B cell (primary cell): Measurements from ENCODE around the gene ABLIM1. TPM values are rescaled to one million over a fixed set of nuclear protein-coding genes. Genes with fewer than 3 reads are reported as not detected.

ENCODE experiments used
- ATAC-seq: fragments of 200-7000 bp; cut with Tn5 transposase; one replicate; pipeline ENCODE4 v1.10.0; 2021; ENCODE audit warnings: low read depth, mild to moderate bottlenecking, moderate number of reproducible peaks, moderate library complexity
- CTCF ChIA-PET: fragments of 350-600 bp; sonication (Branson Sonifier 250); formaldehyde crosslinking; loops from one replicate; lab custom pipeline; 2021; ENCODE audit warnings: antibody characterized with exemption, inconsistent platforms; lab: Charles Lee
- POLR2A ChIA-PET: fragments of 350-600 bp; sonication (Branson Sonifier 250); formaldehyde crosslinking; loops from one replicate; lab custom pipeline; 2021; ENCODE audit warnings: antibody characterized with exemption; lab: Charles Lee
- DNase-seq: peaks from one replicate; pipeline ENCODE4 v3.0.0; 2013
- H2AFZ ChIP-seq: 2 replicates; pipeline ENCODE4 v1.6.1; 2012; ENCODE audit warnings: mild to moderate bottlenecking, low read depth, low read length; ENCODE audit not compliant: insufficient read depth, poor library complexity, severe bottlenecking
- H3K27ac ChIP-seq, 2 donors: 1 replicate in 1 of 2; 2 replicates in 1 of 2; pipeline ENCODE4 v1.5.1; 2012 to 2013; ENCODE audit warnings: low read length in 2 of 2, mild to moderate bottlenecking in 2 of 2, moderate library complexity in 1 of 2
- H3K27me3 ChIP-seq, 4 experiments: fragments of 200-600 bp in 1 of 4; sonication (generic) in 1 of 4; replicated peaks in 1 of 4; 1 replicate in 2 of 4; 2 replicates in 2 of 4; pipeline versions ENCODE4 v1.6.1 to v1.7.0; 2013 to 2016; ENCODE audit warnings: low read length in 3 of 4, mild to moderate bottlenecking in 2 of 4, mixed read lengths in 1 of 4, moderate library complexity in 1 of 4; ENCODE audit not compliant: insufficient read depth in 4 of 4, control insufficient read depth in 3 of 4; ENCODE audit errors: control extremely low read depth in 1 of 4
- H3K36me3 ChIP-seq, 2 experiments: replicated peaks in 1 of 2; 1 replicate in 1 of 2; 2 replicates in 1 of 2; pipeline versions ENCODE4 v1.6.1 to v1.7.1; 2013; ENCODE audit warnings: low read length in 1 of 2; ENCODE audit not compliant: insufficient read depth in 2 of 2, control insufficient read depth in 1 of 2; ENCODE audit errors: control extremely low read depth in 1 of 2, extremely low read depth in 1 of 2
- H3K4me1 ChIP-seq, 2 donors: fragments of 200-600 bp in 1 of 2; sonication (generic) in 1 of 2; 1 replicate in 1 of 2; 2 replicates in 1 of 2; pipeline versions ENCODE4 v1.5.1 to v1.6.1; 2013 to 2017; ENCODE audit warnings: low read length in 2 of 2; ENCODE audit not compliant: control insufficient read depth in 2 of 2, insufficient read depth in 2 of 2
- H3K4me2 ChIP-seq: replicated peaks from 2 replicates; pipeline ENCODE3; 2012; ENCODE audit warnings: mild to moderate bottlenecking, low read depth, low read length; ENCODE audit not compliant: poor library complexity, severe bottlenecking
- H3K4me3 ChIP-seq, 5 experiments: fragments of 200-600 bp in 1 of 5; sonication (generic) in 1 of 5; 1 replicate in 3 of 5; 2 replicates in 2 of 5; pipeline versions ENCODE4 v1.5.1 to v1.7.0; 2011 to 2016; ENCODE audit warnings: low read length in 4 of 5, mild to moderate bottlenecking in 4 of 5, low read depth in 2 of 5, control low read depth in 1 of 5, moderate library complexity in 1 of 5; ENCODE audit not compliant: insufficient read depth in 1 of 5; ENCODE audit errors: control extremely low read depth in 1 of 5, extremely low read depth in 1 of 5
- H3K79me2 ChIP-seq: fragments of 200-600 bp; sonication (generic); one replicate; pipeline ENCODE4 v1.6.0; 2016; ENCODE audit warnings: low read length; ENCODE audit not compliant: control insufficient read depth, insufficient read depth
- H3K9ac ChIP-seq: fragments of 200-600 bp; sonication (generic); 2 replicates; pipeline ENCODE4 v1.6.1; 2017; ENCODE audit warnings: mild to moderate bottlenecking, low read length, moderate library complexity
- H3K9me3 ChIP-seq, 3 donors: one replicate each; pipeline versions ENCODE4 v1.6.1 to v1.7.1; 2013; ENCODE audit warnings: low read length in 2 of 3; ENCODE audit not compliant: control insufficient read depth in 2 of 3, insufficient read depth in 1 of 3; ENCODE audit errors: control extremely low read depth in 1 of 3
- H4K20me1 ChIP-seq: 2 replicates; pipeline ENCODE4 v1.6.0; 2012; ENCODE audit warnings: mild to moderate bottlenecking, low read length; ENCODE audit not compliant: insufficient read depth, control insufficient read depth, poor library complexity, severe bottlenecking
- H3K27ac Mint-ChIP-seq: one replicate; pipeline ENCODE4 v1.8.0; 2021; ENCODE audit warnings: mixed read lengths
- H3K27me3 Mint-ChIP-seq: one replicate; pipeline ENCODE4 v1.8.0; 2021; ENCODE audit warnings: mixed read lengths
- H3K4me1 Mint-ChIP-seq: one replicate; pipeline ENCODE4 v1.8.0; 2021; ENCODE audit warnings: mixed read lengths
- H3K4me3 Mint-ChIP-seq: one replicate; pipeline ENCODE4 v1.8.0; 2021; ENCODE audit warnings: mixed read lengths
- H3K9me3 Mint-ChIP-seq: one replicate; pipeline ENCODE4 v1.8.0; 2022; ENCODE audit warnings: mixed read lengths; ENCODE audit not compliant: insufficient read depth
- CTCF ChIP-seq: fragments of 200-600 bp; IDR thresholded peaks from one replicate; pipeline ENCODE4 v1.8.0; 2022; ENCODE audit warnings: antibody characterized with exemption, mild to moderate bottlenecking
- EZH2 ChIP-seq: IDR thresholded peaks from 2 replicates; pipeline ENCODE4 v1.6.1; 2012; ENCODE audit warnings: borderline replicate concordance, low read depth, mild to moderate bottlenecking, moderate library complexity, low read length; ENCODE audit not compliant: insufficient read depth, poor library complexity, severe bottlenecking
- WGBS: methylation state at CpG from one replicate; pipeline ENCODE4 v1.1.5; 2013; ENCODE audit warnings: missing lambda C conversion rate; ENCODE audit not compliant: insufficient coverage; 5-methylcytosine and 5-hydroxymethylcytosine counted together
- intact Hi-C: fragments of 100-400 bp; cut with micrococcal nuclease; formaldehyde crosslinking; loops from one replicate; pipeline ENCODE4 v1.10.0; 2022
- polyA plus RNA-seq: library from polyadenylated mRNA; depleted of rRNA; stranded (reverse); fragments of >200 nt; gene quantifications from 2 replicates; pipeline ENCODE4 v1.2.3, GENCODE V29; 2012
- total RNA-seq, 2 donors: library from RNA; stranded (reverse); fragments of 120-200 nt in 1 of 2; gene quantifications; 1 replicate in 1 of 2; 2 replicates in 1 of 2; pipeline versions ENCODE4 v1.2.3 to v1.2.4, GENCODE V29; 2013 to 2022

Gene ABLIM1
- total and polyA plus RNA-seq, 2 donors (not counting 1 experiment from before 2014, with no cell fraction given), result 55.6 to 148 TPM

DNA sequence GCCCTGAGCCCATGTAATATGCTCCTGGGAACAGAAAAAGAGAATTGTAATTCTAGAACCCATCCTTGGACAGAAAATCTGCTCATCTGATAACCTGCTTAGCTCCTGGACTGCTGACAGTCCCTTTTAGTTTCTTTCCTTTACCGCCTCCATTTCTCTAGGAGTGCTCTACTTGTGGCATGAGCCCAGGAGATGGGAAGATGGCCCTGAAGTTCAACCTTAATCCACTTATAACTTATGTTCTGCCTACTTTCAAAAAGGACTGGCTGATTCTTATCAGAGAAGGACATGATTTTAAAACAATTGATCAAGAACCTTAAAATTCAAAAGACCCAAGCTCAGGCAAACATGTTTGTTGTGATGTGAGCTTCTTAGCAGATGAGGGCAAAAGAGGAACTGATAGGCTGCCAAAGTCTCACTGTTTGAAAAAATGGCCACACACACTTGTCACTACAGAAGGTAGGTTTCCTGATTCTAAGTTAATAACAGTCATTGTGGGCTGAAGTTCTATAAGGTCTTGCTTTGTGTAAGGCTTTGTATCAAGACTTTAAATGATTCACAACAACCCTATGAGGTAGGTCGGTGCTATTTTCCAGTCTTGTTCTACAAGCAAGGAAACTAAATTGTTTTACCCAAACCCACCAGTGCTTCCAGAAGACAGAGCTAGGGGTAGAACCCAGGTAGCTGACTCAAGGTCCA is 159.5 kb downstream of the ABLIM1 start:
- H3K9ac ChIP-seq, result peak overlapping the region; percentile 61
- peak overlapping the region; percentile 74 for H3K4me2 ChIP-seq
- intact Hi-C loops, result loop anchor here (1.0 to 10.0 kb wide), 4 partner anchors 28 to 814 kb away; partner anchors contain the start of genes FHIP2A and TRUB1
- Mint-ChIP-seq H3K9me3 (no peaks in the 10 kb centered on the region), H3K4me3 (peak overlapping the region; percentile 79), H3K27ac (peak overlapping the region; percentile 94), H3K4me1 (peaks cover 84% of the 10 kb centered on the region), H3K27me3 (no peaks in the 10 kb centered on the region)
- ATAC-seq (peak; percentile 53), DNase-seq (peak; percentile 82)
- H3K36me3 ChIP-seq, result no peaks in the 10 kb centered on the region
- H3K4me3 ChIP-seq, result peak overlapping the region in 4 of 5 experiments; percentile 2 to 51 (median 28)
- no CpG with 5 or more reads among the region's 2 CpGs for WGBS
- peaks cover 67% of the 10 kb centered on the region for H3K79me2 ChIP-seq
- H2AFZ ChIP-seq, result peak overlapping the region; percentile 72
- no peaks in the 10 kb centered on the region for H3K9me3 ChIP-seq
- TF ChIP-seq EZH2 (no peak), CTCF (no peak)
- POLR2A ChIA-PET, result interaction anchor here (0.6 to 5.2 kb wide), 7 partner anchors 17 to 382 kb away, joined by 3 to 44 read pairs (median 5); partner anchors contain the start of gene FHIP2A
- no peaks in the 10 kb centered on the region for H4K20me1 ChIP-seq
- CTCF ChIA-PET, result interaction anchor here (1.2 to 13.2 kb wide), 8 partner anchors 17 to 205 kb away, joined by 4 to 115 read pairs (median 6); no protein-coding TSS in a partner anchor
- H3K27me3 ChIP-seq, result no peaks in the 10 kb centered on the region
- H3K27ac ChIP-seq, result peak overlapping the region; percentile 90 to 96
- H3K4me1 ChIP-seq, result peaks cover 69 to 83% of the 10 kb centered on the region in 2 donors

- peaks cover 0 to 7% of the 10 kb centered on the region in 2 experiments for H3K36me3 ChIP-seq
- peaks cover 17% of the 10 kb centered on the region for H4K20me1 ChIP-seq
- no peaks in the 10 kb centered on the region for H3K27me3 Mint-ChIP-seq
- CTCF ChIA-PET, result interaction anchor here (1.4 to 13.2 kb wide), 4 partner anchors 24 to 326 kb away, joined by 3 to 115 read pairs (median 5); partner anchors contain the start of gene FHIP2A
- ATAC-seq, result no peak
- peak overlapping the region; percentile 90 to 96 for H3K27ac ChIP-seq
- no peaks in the 10 kb centered on the region for H3K27me3 ChIP-seq
- no peak overlapping the region for H2AFZ ChIP-seq
- peak overlapping the region; percentile 8 for H3K4me3 Mint-ChIP-seq
- H3K9me3 Mint-ChIP-seq, result no peaks in the 10 kb centered on the region
- peaks cover 66 to 75% of the 10 kb centered on the region in 2 donors for H3K4me1 ChIP-seq
- H3K27ac Mint-ChIP-seq, result peak overlapping the region; percentile 38
- no peak overlapping the region for H3K9ac ChIP-seq
- intact Hi-C loops, result loop anchor here (10.0 kb wide), 1 partner anchor 811 kb away; no protein-coding TSS in a partner anchor
- peaks cover 67% of the 10 kb centered on the region for H3K79me2 ChIP-seq
- WGBS, result 100% methylated on average over 2 of the region's 3 CpGs
- H3K4me2 ChIP-seq, result no peak overlapping the region
- no peak for DNase-seq
- TF ChIP-seq CTCF, result no peak
- TF ChIP-seq EZH2, result no peak
- H3K9me3 ChIP-seq, result no peaks in the 10 kb centered on the region
- H3K4me3 ChIP-seq, result no peak overlapping the region
- H3K4me1 Mint-ChIP-seq, result peaks cover 84% of the 10 kb centered on the region
- POLR2A ChIA-PET, result interaction anchor here (2.5 to 5.2 kb wide), 2 partner anchors 31 to 49 kb away, joined by 16 to 44 read pairs; no protein-coding TSS in a partner anchor
Measured at GRCh38 chr10:114495303-114495702, 162.8 kb downstream of the ABLIM1 start.
